Left renal pelvis (tissue), 4 donors: ENCODE results near the gene AATF. TPM values are rescaled to one million over a fixed set of nuclear protein-coding genes. Genes with fewer than 3 reads are reported as not detected.
A peak's percentile ranks its signal among the peaks of the same experiment; 100 is the strongest.

Experiments used
- DNase-seq, 4 donors: peaks; one replicate each; pipeline ENCODE4 v3.0.0-alpha.2; 2013; ENCODE audit warnings: low read depth in 4 of 4, low spot score in 3 of 4
- polyA plus RNA-seq, 4 donors: library from polyadenylated mRNA; unstranded; fragments of 120-200 nt; gene quantifications; one replicate each; pipeline ENCODE4 v1.2.1, GENCODE V29; 2013; ENCODE audit not compliant: insufficient read length in 4 of 4

AATF gene, protein sequence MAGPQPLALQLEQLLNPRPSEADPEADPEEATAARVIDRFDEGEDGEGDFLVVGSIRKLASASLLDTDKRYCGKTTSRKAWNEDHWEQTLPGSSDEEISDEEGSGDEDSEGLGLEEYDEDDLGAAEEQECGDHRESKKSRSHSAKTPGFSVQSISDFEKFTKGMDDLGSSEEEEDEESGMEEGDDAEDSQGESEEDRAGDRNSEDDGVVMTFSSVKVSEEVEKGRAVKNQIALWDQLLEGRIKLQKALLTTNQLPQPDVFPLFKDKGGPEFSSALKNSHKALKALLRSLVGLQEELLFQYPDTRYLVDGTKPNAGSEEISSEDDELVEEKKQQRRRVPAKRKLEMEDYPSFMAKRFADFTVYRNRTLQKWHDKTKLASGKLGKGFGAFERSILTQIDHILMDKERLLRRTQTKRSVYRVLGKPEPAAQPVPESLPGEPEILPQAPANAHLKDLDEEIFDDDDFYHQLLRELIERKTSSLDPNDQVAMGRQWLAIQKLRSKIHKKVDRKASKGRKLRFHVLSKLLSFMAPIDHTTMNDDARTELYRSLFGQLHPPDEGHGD
- 10 to 100 TPM; 22.6 to 55.5 (median 47.2) TPM for polyA plus RNA-seq

DNA sequence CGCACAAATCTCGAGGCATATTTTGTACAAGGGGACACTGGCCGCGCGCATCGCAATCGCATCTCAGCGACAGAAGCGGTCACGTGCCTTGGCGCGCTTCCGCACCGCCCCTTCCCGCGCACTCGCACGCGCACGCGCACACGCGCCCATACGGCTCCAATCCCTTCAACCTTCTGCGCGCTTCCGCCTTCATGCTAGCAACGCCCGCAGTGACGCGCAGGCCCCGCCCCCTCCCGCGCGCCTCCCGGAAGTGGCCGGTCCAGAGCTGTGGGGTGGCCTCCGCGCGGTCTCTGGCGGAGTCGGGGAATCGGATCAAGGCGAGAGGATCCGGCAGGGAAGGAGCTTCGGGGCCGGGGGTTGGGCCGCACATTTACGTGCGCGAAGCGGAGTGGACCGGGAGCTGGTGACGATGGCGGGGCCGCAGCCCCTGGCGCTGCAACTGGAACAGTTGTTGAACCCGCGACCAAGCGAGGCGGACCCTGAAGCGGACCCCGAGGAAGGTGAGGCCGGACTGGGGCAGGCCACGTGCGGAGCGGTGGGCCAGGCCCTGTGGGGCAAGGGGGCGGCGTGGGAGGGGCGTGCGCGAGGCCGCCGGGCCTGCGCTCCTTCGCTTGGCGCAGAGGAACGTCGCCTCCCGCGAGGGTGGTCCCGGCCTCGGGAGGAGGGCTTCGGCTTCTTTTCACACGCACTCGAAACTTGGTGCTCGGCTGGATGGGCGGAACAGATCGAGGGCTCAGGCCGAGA, at the start of gene AATF:
TSS of gene AATF (plus strand) at position 238 of the 744 bp plus-strand sequence. CDS start at position 410, 172 bp downstream.
- DNase-seq = peak; percentile 88 to 91 (median 90)

DNA sequence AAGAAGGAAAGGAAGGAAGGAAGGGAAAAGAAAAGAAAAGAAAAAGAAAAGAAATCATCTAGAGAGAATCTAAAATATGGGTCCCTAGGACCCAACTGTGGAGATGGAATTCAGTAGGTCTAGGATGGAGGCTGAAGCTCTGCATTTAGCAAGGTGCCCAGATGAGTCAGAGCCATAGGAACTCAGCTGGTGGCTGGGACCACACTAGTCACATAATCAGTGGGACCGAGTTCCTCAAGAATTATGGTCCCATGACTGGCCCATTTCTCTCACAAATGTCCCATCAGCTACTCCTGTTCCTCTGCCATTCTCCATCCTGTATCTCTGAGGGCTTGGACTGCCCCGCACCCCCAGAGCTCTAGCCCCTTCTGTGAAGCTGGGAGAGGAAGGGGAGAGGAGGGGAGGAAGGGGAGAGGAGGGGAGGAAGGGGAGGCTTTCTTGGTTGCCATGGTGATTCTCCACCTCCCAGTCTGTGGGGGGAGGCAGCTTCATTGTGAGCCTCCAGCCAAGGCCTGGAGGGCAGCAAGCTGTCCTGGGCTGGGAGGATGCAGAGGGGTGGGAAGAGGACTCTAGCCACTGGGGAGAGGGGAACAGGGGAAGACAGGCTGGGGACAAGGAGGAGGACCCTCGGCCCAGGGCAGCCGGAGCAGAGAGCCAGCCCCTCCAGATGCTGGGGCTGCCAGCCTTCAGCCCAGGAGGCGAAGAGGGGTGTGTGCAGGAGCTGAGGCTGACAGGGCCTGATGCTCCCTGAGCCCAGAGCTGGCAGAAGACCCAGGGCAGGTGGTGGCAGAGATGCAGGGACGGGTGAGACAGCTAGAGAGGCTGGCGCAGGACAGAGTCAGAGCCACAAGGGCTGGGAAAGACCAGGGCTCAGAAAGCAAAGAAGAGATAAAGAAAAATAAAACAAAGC, 49.2 kb upstream of the AATF start:
- DNase-seq = no peak

DNA sequence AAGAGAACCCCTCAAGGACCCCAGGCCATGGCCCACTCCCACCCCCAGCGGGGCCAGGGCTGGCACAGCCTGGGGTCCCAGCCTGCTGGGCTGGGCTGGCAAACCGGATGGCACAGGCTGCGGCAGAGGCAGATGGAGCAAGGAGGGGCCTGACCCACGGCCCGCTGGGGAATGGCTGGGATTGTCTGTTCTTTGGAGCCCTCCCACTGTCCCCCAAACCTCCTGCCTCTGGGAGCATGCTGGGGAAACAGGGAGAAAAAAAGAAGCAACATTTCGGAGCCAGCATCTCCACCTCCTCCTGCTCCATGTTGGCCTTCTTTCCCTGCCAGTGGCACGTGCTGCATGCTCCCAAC, 48.6 kb upstream of the AATF start:
- no peak for DNase-seq

DNA sequence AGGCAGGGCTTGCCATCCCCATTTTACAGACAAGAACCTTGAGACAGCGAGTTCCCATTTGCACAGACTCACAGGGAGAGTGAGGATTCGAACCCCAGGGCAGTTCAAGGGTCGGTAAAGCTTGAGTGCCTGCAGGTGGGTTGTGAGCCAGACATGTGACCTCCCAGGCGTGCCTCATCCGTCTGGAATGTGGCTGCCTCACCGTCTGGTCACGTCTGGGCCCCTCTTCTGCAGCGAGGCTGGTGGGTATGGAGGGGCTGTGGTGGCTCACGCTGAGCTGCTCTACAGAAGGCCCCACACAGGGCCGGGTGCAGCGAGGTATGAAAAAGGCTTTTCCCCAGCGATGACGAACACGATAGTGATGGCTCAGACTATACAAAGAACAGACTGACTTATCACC, 47.2 kb upstream of the AATF start:
- DNase-seq = no peak

DNA sequence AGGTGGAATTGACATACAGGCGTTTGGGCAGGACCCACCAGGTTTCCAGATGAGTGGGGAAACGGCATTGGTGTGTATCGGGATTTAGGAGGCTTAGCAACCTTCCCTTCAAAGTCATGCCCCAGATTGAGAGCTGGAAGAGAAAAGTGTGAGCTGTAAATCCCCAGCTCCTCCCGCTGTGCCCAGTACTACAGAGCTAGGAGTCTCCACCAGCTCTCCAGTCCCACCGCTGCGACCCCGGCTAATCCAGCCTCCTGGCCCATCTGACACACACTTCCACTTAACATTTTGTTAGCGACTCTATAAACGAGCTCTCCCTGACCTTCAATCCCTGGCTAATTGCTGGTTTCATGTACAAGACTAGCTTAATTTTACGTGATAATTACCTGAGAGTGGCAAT, 41.3 kb upstream of the AATF start:
- DNase-seq = no peak

- DNase-seq = no peak
Measured at GRCh38 chr17:36910513-36910912, 38.2 kb upstream of the AATF start.

DNA sequence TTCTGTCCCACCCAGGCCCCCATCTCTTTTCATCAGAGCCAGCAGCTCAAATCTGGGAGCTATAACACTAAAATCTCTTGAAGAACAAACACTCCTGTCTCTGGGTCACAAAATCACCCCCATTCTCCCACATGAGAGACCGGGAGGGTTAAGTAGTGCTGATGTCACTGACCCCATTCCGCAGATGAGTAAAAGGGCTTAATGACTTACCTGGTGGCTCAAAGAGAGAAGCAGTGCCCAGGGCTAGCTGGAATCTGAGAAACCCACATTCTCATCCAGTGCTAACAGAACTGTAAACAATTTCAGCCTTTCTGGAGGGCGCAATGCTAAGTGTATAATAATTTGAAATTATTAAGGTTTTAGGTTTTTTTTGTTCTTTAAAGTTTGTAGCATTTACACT, 37.8 kb upstream of the AATF start:
- DNase-seq = no peak

GRCh38 chr17:36913132-36913531, 35.6 kb upstream of the AATF start:
- no peak for DNase-seq

GRCh38 chr17:36918211-36918691, 30.5 kb upstream of the AATF start:
- DNase-seq = no peak

DNA sequence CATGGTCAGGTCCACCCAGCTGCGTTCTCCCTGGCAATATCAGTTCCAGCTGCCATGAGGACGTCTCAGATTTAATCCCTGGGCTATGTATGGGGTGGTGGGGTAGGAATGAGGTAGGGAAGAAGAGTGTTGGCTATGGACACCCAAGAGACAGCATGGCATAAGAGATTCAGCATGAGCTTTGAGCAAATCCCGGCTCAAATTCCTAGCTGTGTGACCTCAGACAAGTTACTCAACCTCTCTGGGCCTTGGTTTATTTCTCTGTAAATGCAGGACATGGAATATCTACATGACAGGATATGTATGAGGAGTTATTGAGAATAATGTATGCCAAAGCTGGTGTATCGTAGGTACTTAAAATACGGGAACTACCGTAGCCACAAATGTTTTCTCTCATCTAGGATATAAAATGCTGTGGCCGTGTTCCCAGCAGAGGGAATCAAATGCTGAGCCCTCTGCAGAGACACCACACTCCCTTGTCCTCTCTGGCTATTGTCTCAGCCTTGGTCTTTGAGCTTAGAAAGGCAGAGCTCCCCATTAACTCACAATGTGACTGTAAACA, 29.3 kb upstream of the AATF start:
- DNase-seq = no peak

GRCh38 chr17:36920032-36921005, 28.4 kb upstream of the AATF start:
- no peak for DNase-seq

DNA sequence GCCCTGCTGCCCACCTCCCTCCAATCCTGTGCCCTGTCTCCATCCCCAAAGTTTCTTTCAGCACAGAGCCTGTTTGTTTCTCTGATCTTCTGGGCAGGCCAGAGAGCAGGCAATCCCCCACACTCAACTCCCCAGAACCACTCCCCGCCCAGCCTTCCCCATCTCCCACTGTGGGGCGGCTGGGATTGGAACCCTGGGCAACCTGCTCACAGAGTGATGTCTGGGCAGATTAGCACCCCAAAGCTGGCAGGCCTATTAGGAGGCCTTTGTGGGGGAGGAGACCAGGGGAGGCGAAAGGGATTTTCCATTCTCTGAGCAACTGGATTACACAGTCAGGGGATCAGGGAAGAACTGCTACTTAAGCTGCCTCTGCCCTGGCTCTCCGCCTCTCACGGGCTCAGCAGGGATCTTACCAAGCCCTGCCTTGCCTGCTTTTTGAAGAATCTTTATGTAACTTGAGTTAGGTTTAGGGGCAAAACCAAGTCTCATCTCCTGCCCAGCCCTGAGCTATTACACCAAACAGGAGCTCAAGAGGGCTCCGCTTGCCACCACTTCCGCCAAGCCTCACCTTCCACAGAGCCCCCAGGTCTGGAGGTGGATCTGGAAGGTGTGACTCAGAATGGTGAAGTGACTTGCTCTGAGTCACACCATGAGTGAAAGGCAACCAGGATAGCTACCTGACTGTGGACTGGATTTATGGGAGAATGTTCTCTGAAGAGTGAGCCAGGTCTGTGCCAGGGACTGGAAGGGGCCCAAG, 27.5 kb upstream of the AATF start:
- no peak for DNase-seq

DNA sequence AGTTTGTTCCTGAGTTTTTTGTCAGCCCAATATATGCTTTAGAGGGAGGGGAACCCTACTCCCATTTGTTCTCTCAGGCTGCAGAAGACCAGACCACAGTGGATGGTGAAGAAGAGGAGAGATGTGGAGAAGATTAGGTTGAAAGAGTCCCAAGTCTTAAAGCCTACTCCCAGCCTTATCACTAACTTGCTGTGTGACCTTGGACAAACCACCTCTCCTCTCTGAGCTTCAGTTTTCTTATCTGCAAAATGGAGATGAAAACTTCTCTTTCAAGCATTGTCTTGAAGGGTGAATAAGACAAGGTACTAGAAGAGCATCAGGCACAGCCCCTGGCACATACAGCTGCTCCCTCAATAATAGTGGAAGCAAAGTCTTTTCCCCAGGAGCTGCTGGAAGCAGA, 26.6 kb upstream of the AATF start:
- DNase-seq = no peak

GRCh38 chr17:36923814-36924221, 24.9 kb upstream of the AATF start:
- DNase-seq = no peak

GRCh38 chr17:36926226-36926625, 22.5 kb upstream of the AATF start:
- DNase-seq = no peak

GRCh38 chr17:36926701-36927100, 22.1 kb upstream of the AATF start:
- no peak for DNase-seq

DNA sequence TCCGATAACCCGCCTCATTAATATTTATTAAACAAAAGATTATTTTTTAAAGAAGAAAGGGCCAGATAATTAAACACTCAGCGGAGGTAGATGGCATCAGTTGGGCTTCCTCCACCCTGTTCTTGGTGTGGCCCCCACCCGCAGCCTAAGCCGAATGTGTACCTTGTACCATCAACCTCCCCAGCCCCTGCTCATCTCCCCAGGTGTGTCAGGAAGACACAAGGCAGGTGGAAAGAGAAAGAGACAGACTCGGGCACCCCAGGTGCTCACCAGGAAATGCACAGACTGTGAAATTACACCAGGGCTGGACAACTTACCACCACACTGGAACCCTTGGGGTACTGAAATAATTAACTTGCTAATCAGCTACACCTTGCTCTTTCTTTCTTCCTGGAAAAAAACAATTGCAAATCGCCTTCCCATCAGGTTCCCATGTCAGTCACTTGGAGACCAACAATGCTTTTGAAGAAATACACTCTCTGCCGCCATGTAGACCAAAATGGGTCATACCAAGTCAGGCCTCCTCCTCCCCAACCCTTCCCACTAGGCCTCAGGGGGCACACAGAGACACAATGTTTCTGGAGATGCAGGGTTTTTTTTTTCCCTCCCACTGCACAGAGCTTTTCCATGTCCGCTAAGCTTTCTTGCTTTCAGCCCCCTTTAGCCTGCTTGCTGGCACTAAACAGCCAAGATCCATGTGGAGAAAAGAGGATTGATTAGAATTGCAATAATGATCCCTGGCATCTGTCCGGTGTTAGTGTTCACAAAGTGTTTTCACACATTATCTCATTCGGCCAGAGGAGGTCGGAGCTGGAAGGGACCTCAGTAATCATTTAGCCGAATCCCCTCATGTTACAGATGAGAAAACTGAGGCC, 20.0 kb upstream of the AATF start:
- DNase-seq = no peak
